GM19193 (cell line): Measurements from ENCODE around the gene THBS3.

Experiments used
- POLR2A ChIP-seq: IDR thresholded peaks from 4 replicates; pipeline ENCODE4 v1.6.1; 2011; ENCODE audit not compliant: insufficient read depth, insufficient read length; ENCODE audit errors: extremely low read depth

THBS3 gene

DNA sequence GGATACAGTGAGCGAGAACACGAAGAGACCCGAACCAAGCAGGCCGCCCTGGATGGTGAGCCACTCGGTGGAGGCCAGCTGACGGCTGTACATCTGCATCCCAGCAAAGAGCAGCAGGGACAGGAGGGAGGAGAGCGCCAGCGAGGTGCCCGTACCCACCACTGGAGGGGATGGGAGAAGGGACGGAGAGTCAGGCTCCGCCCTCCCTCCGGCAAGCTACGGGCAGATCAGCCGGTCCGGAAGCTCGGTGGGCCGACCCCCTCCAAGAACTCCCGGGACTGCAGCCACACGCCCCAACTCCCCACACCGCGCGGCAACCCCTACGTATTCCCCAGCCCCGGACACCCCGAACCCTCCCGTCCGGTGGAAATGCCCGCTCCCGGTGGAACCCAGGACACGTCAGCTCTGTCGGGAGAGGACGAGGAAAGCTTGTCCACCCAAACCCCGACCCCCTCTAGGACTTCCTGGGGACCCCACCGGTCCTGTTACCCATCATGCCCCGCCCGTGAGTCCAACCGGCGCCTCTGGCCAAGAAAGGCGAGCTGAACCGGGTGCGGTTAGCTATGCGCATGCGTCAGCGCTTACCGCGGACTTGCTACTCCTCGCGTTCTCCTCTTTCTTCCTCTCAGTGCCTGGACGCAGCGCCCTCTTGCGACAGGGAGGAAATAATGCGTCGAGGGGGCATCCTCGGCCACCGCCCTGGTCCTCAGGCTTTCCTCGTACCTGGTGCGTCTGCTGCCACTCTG lies 34.8 kb downstream of the THBS3 start, which contains the start of gene KRTCAP2:
TSS of gene KRTCAP2 (minus strand) at position 573 of the 746 bp plus-strand sequence. CDS start at position 493, 80 bp downstream.
- TF ChIP-seq POLR2A, result peak; percentile 91

DNA sequence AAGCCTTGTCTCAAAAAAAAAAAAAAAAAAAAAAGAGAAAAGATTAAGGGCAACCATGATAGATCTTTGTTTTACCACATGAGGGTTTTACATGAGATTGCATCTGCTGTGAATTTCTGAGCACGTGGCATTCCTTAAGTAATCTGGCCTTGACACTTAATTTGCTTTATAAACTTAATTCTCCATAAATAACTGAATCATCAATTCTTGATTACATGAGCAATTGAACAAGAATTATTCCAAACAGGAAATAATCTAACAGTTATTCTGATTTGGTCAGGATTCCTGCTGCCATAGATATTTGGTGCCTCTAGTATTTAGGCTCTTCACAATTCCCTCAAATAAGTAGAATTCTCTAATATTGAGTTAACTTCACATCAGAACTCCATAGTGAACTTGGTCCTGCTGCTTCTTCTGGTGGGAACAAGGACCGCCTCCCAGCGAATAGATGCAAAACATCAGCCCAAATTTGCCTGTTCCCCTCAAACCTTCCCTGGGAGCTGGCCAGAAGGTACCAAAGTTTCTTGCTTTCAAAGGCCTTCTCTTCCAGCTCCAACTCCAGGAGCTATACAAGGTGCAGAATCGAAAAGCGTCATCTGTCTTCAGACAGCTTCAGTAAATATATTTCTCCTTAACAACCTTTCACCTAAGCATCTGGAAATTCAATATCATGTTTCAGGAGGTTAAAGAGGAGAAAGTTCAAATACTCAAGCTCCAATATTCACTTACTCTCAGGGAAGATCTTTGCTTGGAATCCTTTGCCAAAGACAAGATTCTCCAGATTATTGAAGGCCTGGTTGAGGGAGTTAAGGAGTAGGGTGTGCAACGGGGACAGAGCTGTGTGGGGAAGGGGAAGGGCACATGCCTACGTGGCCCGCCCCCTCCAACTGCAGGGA lies 35.6 kb downstream of the THBS3 start:
- no peak for TF ChIP-seq POLR2A

DNA sequence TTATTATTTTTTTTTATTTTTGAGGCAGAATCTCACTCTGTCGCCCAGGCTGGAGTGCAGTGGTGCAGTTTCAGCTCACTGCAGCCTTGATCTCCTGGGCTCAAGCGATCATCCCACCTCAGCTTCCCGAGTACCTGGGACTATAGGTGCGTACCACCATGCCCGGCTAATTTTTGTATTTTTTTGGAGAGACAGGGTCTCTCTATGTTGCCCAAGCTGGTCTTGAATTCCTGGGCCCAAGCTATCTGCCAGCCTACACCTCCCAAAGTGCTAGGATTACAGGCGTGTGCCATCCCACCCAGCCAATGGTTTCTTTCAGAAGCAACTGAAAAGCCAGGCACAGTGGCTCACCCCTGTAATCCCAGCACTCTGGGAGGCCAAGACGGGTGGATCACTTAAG lies 36.9 kb downstream of the THBS3 start:
- no peak for TF ChIP-seq POLR2A

- TF ChIP-seq POLR2A, result no peak
Measured at GRCh38 chr1:155170101-155170785, 37.5 kb downstream of the THBS3 start.

DNA sequence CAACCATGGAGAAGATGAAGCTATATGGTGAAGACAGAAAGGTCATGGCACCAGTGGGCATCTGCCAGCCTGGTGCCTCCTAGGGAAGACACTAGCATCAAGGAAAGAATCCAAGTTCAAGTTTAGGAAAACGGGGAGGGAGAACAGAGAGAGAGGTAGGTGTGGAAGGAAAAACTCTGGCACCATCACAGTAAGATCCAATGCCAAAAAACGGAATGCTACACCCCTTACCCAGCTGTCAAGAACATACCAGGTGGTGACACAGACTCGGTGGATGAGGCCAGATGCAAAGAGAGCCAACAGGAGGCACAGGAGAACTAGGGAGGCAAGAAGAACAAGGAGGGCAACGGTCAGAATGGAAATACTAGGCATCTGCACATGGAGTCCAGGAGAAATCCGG lies 38.2 kb downstream of the THBS3 start:
- no peak for TF ChIP-seq POLR2A

GRCh38 chr1:155168456-155169210 lies 39.1 kb downstream of the THBS3 start:
- TF ChIP-seq POLR2A, result no peak

DNA sequence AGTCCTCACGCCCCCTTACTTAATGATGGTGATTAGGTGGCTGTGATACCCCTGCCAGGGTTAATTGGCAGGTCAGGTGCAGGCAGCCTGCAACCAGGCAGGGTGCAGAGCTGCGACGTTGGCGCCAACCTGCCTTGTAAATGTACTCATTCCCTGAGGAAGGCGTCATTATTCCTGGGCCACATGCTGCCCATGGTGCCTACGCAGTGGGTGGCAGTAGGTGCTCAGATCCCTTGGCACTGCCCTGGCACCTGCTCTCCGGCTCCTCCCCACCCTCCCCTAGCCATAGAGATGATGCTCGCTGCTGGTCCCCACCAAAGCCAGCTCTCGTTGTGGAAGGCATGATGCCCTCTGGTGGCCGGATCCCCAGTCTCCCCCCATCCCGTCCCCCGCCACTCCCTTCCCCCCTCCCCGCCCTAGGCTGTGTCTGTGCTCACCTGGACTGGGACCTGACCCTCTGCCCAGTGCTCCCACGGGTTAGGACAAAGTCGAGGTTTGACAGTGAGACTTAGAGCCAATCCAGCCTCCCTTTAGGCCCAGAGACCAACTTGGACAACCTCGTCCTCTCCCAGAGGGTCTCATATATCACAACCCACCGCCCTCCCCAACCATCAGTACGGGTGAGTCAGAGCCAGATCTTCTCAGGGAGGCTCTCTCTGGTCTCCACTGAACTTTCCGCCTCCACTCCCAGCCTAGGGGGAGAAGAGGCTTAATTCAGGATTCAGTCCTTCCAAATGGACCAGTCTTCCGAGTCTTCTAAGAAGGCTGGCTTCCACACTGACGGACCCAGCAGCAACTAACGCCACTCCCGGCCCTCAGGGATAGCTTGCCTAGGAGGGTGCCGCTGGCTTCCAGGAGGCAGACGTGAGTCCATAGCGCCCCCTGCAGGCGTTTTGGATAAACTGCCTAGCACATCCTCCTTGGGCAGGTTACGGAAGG lies 40.3 kb downstream of the THBS3 start:
- TF ChIP-seq POLR2A, result no peak

DNA sequence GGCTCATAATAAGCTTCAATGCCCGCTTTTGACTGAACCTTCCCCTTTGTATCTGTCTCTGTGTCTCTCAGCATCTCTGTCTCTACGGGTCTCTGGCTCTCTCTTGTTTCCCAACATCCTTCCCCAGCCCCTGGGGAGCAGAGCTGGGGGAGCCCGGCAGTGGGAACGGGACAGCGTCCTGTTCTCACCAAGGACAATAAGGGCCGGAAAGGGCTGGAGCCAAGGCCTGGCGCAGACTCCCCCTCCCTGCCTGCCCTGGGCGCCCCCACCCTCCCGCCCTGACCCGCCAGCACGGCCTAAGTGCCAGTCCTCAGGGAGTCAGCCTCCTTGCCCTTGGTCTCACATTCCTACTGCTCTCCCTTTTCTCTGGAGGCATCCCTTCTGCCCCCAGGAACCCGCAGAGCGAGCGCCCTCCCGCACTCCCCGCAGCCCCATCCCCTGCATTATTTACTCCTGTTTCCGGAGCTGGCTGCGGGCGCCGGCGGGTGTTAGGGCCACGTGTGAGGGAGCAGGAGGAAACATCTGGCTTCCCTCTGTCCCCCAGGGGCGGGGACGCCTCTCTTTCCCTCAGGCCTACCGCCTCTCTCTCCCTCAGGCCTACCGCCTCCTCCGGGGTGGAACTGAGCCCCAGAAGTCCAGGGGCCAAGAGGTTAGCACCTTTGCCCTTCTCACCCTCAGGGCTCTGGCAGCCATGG lies 41.1 kb downstream of the THBS3 start:
- TF ChIP-seq POLR2A, result no peak

DNA sequence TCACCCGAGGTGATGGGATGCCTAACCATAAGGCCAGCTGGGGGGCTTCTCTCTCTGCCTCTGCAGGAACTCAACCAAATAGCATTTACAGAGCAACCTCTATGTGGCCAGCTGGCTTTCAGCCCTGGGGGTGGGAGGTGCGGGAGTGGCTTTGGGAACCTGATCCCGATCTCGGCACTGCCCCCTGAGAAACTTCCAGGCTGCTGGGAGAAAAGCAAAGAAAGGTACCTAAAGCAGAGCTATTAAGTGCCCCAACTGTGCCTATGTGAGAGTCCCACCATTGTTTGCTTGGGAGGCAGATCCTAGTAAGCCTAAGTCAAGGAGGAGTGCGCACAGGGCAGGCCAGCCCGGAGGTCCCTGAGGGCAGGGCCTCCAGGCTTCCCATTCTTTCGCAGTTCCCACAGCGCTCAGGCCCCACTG lies 41.6 kb downstream of the THBS3 start:
- no peak for TF ChIP-seq POLR2A

DNA sequence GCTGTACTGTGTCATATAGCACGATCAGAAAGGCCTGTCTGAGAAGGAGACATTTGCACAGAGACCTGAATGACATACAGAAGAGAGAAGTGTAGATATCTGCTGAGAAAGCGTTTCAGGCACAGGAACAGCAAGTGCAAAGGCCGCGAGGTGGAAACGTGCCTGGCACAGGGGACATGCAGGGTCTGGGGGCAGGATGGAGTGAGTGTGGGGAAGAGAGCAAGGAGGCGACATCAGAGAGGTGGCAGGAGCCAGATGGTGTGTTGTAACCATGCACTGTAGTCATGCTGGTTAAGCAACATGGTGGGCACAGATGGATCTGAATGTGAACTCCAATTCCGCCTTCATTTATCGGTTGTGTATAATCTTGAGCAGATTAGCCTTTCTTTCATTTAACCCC lies 47.6 kb downstream of the THBS3 start:
- no peak for TF ChIP-seq POLR2A

DNA sequence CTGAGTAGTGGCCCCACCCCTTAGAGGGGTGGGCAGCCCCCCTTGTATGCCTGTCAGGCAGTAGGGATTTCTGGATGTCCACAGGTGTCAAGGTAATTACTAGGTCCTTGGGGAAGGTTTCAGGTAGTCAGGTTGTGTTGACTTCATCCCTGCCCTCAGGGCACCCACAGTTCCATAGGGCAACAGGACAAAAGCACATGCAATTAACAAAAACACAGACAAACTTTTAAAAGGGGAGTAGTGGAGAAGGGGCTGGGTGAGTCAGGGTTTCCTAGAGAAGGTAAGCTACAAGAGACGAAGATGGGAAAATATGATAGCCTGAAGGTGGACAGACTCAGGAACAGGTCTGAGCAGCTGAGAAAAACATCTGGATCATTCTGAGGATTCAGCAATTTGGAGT lies 48.7 kb downstream of the THBS3 start:
- TF ChIP-seq POLR2A, result no peak
